ENCODE data around the gene SSU72. TPM values are rescaled to one million over a fixed set of nuclear protein-coding genes. Genes with fewer than 3 reads are reported as not detected.

SSU72 gene
- total RNA-seq, 1 experiment from 2014 or later: 179 TPM

GRCh38 chr1:1614954-1615255 is 40.2 kb upstream of the SSU72 start:
- Histone ChIP-seq H3K4me1 (ENCODE audit: insufficient read depth, low read length) (peaks cover 5% of the 10 kb centered on the region; the same call in 1 of the 2 replicates), H3K27me3 (ENCODE audit: insufficient read depth, low read length) (no peaks in the 10 kb centered on the region), H4K91ac (ENCODE audit: insufficient read length, low read depth, low read length) (no peak overlapping the region), H3K18ac (ENCODE audit: insufficient read length, low read depth, low read length) (no peak overlapping the region), H2BK20ac (ENCODE audit: low read depth, low read length, poor library complexity, severe bottlenecking) (no peak overlapping the region), H3K9ac (ENCODE audit: extremely low read depth, insufficient read length, low read length) (peak overlapping the region; percentile 30), H2AFZ (ENCODE audit: low read length) (no peak overlapping the region), H3K79me2 (ENCODE audit: insufficient read depth, low read length) (no peaks in the 10 kb centered on the region), H4K5ac (ENCODE audit: insufficient read length, low read depth, low read length) (no peak overlapping the region), H3K4ac (ENCODE audit: low read depth, low read length) (no peak overlapping the region), H3K23me2 (ENCODE audit: insufficient read length, low read depth, low read length, poor library complexity, severe bottlenecking) (peaks cover 15% of the 10 kb centered on the region), H3K9me3 (ENCODE audit: control insufficient read depth, low read depth, low read length) (no peaks in the 10 kb centered on the region), H3K23ac (ENCODE audit: insufficient read length, low read depth, low read length) (no peak overlapping the region), H3K27ac (ENCODE audit: insufficient read length, low read depth, low read length) (no peak overlapping the region), H3K14ac (ENCODE audit: insufficient read depth, low read length) (no peak overlapping the region), H2AK5ac (ENCODE audit: insufficient read length, low read length) (no peak overlapping the region), H2BK5ac (ENCODE audit: insufficient read length, low read length) (no peak overlapping the region), H3K56ac (ENCODE audit: insufficient read length, low read depth, low read length) (no peak overlapping the region), H3K4me2 (ENCODE audit: insufficient read depth, insufficient read length, low read length) (peak overlapping the region; percentile 62), H4K8ac (replicated peaks; ENCODE audit: insufficient read length, low read depth, low read length) (no peak overlapping the region), H3K79me1 (ENCODE audit: insufficient read depth, low read depth, low read length, poor library complexity, severe bottlenecking) (no peaks in the 10 kb centered on the region), H2BK120ac (ENCODE audit: low read depth, low read length, poor library complexity, severe bottlenecking) (no peak overlapping the region), H2BK12ac (ENCODE audit: insufficient read length, low read depth, low read length) (no peak overlapping the region), H2BK15ac (ENCODE audit: low read depth, low read length) (no peak overlapping the region), H3T11ph (ENCODE audit: low read length) (no peak overlapping the region), H4K20me1 (ENCODE audit: control insufficient read depth, insufficient read depth, insufficient read length) (no peaks in the 10 kb centered on the region)
- no peaks in the 10 kb centered on the region for H3K27me3 Mint-ChIP-seq (ENCODE audit: low read depth)
- peak overlapping the region; percentile 86 to 89 for H3K4me3 Mint-ChIP-seq
- TF ChIP-seq CTCF (conservative IDR thresholded peaks at IDR 0.05): no peak
- H3K9me3 Mint-ChIP-seq: no peaks in the 10 kb centered on the region; a peak in 1 of 5 replicates
- H3K27ac Mint-ChIP-seq: peak overlapping the region; percentile 22 to 93 (median 72); a peak in 2 of 7 replicates
- no CpG with 5 or more reads among the region's 23 CpGs for WGBS (ENCODE audit: extremely low coverage, insufficient read length, low lambda C conversion rate)
- H3K36me3 Mint-ChIP-seq (ENCODE audit: insufficient read depth in 1 of 3, low read depth in 3 of 3): peaks cover 0 to 15% (median 6%) of the 10 kb centered on the region in 3 experiments; a peak in 5 of 7 replicates
- peaks cover 16 to 19% of the 10 kb centered on the region in 2 experiments for H3K4me1 Mint-ChIP-seq
- DNase-seq: no peak
